ENCODE measurements around the gene PPIL4.
"Not testable (repeated sequence)": the region's sequence is repeated elsewhere in the genome, so short reads cannot be mapped to it uniquely, and the experiment has no call there.

PPIL4 gene

DNA sequence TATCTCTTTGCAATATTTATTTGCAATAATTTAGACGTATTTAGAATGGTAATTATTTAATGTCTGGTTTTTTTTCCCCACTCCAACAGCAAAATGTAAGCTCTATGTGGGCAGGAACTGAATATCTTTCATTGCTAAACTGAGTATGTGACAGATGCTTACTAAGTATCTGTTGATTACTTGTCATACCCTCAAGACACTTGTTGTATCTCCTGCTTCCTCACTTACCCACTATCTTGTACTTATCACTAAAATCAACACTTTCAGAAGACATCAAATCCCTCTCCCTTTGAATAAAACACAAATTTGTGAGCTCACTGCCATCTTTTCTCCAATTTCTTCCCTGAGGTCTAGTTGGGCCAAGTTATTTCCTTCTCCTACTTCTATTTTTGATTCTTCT, 30.3 kb downstream of the PPIL4 start:
- DNase-seq: no peak

DNA sequence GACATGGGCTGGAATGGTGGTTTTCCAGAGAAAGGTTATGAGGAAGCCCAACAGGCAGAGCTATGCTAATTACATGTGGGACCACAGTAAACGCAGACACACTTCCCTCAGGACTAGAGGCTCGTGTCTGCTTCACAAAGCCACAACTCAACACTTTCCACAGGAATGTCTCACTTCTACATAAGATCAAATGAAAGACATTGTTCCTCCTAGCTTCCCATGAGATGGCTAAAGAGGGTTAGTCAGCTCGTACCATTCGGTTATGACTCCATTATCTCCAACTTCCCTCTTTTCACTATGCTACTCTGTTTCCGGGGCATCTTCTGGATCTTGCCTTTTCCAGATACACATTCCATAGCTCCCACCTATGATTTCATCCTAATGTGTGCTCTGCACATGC, 31.9 kb downstream of the PPIL4 start:
- DNase-seq: no peak

DNA sequence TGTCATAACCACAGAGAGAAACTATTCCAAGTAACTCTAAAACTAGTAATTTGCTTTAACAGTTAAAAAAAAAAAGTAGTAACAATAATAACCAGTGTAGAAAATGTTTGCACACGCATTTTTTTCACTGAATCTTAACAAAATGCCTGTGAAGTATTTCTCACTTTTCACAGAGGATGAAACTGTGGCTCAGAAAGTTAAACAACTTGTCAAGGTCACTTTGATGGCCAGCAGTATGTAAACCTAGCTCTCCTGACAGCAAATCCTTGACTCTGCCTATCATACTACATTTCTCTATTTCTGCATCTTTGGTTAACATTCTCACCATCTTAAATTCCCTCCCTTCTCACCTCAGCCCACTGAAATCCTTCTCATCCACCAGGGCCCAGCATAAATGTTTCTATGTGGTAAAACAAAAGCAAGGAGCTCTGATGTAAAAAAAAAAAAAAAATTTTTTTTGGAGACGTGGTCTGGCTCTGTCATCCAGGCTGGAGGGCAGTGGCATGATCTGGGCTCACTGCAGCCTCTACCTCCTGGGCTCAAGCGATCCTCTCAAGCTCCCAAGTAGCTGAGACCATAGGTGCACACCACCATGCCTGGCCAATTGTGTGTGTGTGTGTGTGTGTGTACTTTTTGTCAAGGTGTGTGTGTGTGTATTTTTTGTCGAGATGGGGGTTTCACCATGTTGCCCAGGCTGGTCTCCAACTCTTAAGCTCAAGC, 34.9 kb downstream of the PPIL4 start:
- no peak for DNase-seq

DNA sequence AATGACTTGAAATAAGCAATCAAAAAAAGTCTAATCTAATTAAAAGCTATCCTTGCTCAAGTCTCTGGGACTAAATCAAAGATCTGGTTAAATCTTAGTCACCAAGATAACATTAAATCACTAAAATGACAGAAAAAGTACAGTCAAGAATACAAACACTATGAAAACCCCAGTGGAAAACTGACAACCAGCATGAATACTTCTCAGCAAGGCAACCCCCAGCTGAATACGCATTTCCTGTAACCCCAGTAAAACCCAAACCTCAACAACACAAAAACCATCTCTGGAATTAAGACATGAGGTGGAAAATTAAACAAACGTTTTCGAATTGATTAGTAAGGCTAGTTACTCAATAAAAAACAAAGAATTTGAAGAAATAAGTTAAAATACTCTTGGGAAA, 37.4 kb downstream of the PPIL4 start:
- DNase-seq: peak; percentile 50 to 54

DNA sequence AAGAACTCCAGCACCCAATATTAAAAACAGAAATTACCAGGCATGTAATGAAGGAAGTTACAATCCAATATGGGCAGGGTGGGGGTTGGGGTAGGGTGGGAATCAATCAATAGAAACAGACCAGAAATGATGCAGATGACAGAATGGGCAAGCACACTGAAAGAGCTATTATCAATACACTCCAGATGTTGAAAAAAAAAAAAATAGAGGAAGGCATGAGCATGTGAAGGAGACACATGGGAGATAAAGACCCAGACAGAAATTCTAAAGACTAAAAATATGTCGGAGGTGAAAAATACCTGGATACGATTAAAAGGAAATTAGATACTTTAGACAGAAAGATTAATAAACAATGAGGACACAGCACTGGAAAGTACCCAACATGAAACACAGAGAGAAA, 42.0 kb downstream of the PPIL4 start:
- no peak for DNase-seq

DNA sequence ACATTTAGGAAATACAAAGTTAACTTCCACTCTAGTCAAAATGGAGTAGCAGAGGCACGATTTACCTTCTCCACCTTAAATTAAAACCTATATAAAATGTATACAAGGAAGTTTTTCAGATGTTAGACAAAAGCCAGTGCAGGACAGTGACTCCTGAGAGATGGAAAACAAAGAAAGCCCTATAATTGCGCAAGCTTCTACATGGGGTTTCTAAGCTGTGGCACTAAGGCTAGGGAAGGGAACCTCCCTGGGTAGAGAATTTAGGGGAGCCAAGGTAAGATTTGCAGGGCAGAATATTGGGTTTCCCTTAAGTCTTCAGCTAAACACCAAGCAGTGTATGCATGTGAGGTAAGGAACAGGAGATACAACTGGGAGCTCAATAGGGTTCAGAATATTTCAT, 42.6 kb downstream of the PPIL4 start:
- DNase-seq: no peak

DNA sequence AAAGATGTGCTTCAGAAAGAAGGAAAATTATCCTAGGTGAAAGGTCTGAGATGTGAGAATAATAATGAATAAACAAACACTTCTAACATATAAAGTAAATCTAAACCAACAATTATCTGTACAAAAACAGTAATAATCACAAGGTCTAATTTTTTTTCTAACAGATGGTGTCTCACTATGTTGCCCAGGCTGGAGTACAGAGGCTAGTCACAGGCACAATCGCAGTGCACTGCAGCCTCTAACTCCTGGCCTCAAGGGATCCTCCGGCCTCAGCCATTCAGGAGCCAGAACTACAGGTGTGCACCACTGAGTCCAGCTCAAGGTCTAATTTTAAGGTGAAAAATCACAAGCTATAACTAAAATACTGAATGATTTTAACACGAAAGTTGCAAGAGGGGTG, 44.1 kb downstream of the PPIL4 start:
- no peak for DNase-seq

DNA sequence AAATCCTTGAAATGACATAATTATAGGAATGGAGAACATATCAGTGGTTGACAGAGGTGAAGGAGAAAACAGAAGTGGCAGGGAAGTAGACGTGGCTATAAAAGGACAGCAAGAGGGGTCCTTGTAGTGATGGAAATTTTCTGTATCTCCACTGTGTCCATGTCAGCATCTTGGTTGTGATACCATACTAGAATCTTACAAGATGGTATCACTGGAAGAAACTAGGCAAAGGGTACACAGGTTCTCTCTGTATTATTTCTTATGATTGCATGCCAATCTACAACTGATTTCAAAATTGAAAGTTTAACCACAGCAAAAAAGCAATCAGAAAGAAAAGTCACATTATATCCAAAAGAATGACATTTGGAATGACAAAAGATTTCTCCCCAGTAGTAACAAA, 44.6 kb downstream of the PPIL4 start:
- no peak for DNase-seq

DNA sequence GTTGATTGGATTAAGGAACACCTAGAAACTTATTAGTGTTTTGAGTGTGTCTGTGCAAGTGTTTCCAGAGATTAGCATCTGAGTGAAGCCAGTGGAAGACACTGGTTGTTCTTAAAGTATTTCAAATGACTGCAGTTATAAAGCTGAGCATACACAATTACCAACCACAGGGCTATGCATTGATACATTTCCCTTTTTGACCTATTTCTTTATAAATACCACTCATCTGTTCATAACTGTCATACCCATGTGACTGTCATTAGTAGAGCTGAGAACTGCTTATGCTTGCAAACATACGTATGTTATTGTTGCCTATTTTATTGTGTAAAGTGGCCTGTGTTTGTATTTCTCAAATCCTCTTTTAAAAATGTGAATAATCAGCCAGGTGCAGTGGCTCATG, 45.7 kb downstream of the PPIL4 start:
- no peak for DNase-seq

DNA sequence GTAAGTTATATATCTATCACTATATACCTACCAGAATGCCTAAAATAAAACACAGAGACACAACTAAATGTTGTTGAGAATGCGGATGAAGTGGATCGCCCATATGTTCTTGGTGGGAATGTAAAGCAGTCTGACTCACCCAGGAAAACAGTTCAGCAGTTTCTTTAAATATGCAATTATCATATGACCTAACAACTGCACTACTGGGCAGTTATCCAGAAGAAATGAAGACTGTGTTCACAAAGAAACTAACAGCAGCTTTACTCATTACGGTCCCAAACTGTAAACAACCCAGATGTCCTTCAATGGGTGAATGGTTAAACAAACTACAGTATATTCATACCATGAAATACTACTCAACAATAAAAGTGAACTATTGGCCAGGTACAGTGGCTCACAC, 46.8 kb downstream of the PPIL4 start:
- DNase-seq: no peak

DNA sequence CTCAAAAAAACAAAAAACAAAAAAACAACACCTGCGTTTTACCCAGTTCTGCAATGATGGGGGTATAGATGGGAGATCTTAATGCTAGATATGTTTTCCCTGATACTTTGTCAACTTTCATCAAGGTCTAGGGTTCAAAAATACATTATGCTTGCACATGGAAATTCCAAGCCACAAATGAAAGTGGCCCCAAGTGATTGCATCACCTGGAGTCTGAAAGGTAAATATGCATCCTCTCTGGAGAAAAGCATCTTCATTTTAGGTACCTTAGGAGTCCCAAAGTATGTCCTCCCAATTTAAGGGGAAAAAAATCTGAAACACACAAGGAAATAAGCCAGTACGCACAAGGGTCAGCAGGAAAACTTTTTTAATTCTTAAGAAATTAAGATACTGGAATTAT, 48.5 kb downstream of the PPIL4 start:
- DNase-seq: no peak

DNA sequence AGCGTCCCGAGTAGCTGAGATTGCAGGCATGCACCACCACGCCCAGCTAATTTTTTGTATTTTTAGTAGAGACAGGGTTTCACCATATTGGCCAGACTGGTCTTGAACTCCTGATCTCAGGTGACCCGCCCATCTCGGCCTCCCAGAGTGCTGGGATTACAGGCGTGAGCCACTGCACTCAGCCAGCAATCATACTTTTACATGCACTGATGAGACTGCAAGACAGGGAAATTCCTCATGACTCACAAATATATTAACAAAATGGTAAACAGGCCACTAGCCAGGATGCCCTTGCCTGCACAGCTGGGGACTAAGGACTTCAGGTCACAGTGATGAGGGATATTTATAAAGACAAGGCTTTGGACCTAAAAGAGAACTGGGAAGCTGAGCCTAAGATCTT, 49.2 kb downstream of the PPIL4 start:
- not testable (repeated sequence) for DNase-seq

DNA sequence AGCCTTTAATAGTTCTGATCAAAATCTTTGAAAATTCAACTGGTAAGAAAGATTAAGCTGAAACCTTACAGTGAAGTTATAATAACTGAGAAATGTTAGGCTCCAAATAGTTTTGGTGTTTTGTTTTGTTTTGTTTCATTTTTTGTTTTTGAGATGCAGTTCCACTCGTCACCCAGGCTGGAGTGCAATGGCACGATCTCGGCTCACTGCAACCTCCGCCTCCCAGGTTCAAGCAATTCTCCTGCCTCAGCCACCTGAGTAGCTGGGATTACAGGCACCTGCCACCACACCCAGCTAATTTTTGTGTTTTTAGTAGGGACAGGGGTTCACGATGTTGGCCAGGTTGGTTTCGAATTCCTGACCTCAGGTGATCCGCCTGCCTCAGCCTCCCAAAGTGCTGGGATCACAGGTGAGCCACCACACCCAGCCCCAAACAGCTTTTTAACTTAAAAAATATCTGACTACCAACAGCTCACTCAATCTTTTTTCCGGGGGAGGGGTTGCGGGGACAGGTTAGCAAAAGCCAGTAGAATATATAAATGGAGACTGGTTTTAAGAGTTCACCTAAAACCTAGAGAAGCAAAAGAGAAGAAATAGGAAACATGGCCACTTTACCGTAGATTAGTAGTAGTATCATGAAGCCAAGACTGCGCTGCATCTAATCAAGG, 50.4 kb downstream of the PPIL4 start:
- DNase-seq: not testable (repeated sequence)

DNA sequence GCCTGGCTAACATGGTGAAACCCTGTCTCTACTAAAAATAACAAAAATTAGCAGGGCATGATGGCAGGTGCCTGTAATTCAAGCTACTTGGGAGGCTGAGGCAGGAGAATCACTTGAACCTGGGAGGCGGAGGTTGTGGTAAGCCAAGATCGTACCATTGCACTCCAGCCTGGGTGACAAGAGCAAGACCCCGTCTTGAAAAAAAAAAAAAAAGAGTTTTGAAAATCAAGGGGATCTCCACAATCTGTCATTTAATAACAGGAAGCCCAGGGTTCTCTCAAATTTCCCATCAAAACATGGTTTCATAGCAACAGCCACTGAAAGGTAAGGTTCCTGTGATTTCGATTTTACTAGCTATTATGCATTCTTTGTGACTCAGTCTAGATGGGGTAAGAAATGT, 51.0 kb downstream of the PPIL4 start:
- peak; percentile 42 to 43 for DNase-seq

DNA sequence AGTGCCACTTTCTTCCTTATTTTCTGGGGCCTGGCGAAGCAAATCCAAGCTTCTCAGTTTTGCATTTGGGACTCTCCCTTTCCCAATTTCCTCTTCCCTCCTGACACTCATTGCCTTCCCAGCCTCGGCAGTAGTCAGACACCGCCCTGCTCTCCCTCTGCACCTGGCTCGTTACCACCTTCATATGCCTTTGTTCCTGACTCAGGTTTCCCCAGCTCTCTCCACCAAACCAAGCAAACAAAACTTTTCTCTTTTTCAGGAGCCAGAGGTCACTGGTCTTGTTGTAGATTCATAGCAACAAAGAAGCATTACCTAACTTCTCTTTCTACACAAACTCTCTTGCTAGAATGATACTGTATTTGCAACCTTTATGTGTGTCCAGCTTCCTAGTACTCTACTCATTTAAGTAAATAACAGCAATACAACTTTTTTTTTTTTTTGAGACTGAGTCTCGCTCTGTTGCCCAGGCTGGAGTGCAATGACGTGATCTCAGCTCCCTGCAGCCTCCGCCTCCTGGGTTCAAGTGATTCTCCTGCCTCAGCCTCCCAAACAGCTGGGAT, 52.0 kb downstream of the PPIL4 start:
- no peak for DNase-seq

DNA sequence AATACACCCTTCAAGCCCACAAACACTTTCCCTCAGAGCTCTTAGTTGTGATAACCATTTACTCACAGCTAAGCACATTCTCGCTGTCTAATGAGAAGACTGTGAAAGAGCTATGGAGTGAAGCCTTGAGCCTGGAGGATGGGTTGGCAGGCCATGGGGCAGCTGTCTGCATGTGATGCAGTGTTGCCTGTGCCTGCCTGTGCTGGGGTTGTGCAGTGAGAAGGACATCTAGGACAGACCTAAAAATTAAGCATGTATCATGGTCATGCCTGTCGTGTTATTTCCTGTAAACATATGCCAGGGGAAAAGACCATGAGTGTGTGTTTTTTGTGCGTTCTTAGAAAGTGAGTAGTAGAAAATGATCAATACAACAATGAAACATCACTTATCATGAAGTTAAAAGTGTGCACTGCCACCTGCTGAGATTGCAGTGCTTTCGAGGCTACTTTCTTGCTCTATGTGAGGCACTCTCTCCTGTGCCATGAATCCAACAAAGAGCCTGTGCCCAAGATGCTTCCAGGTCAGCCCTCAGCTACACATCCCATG, 53.0 kb downstream of the PPIL4 start:
- no peak for DNase-seq

DNA sequence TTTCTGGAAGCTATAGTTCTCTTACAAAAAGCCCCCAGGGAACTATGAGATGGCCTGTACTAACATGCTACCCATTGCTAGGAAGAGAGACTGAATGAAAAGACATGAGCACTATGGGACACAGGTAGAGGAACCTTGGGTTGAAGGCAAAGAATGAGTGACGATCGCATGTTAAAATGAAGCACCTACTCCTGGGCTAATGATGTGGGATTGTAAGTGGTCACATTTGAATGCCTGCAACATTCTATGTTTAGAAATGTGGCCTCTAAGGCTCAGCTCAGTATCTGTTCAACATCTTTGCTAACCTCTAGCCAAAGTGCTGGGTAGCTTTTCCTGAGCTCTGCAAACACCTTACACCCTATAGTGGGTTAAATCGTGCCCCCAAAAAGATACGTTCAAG, 55.9 kb downstream of the PPIL4 start:
- no peak for DNase-seq

DNA sequence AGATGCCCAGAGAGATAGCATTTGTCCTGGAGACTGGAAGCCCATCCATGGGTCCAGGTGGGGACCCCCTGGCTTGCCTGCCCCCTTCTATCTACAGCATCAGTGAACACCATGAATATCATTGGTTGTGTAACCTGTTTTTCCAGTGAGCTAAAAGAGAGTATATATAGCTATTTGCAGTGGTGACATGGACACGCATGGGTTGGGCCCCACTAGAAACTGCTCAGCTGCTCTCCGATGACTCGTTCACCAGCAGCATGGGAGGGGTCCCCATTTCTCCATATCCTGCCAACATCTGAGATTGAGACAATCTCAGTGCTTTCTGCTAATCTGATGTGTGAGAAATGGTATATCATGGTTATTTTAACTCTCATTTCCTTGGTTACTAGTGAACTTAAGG, 57.0 kb downstream of the PPIL4 start:
- no peak for DNase-seq

DNA sequence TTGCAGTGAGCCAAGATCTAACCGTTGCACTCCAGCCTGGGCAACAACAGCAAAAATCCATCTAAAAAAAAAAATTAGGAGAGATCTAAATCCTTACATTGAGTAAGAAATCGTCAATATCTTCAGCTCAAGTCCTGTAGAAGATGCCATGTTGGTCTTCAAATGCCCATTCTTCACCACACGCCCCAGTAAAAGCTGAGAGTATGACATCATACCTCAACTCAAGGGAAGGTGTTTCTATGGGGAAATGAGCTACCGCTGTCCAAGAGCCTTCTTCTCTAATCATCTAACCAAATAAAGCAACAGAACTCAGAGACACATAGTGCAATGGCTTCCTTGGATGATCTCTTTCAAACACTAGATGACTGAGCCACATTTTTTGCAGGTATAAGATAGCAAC, 58.5 kb downstream of the PPIL4 start:
- no peak for DNase-seq

DNA sequence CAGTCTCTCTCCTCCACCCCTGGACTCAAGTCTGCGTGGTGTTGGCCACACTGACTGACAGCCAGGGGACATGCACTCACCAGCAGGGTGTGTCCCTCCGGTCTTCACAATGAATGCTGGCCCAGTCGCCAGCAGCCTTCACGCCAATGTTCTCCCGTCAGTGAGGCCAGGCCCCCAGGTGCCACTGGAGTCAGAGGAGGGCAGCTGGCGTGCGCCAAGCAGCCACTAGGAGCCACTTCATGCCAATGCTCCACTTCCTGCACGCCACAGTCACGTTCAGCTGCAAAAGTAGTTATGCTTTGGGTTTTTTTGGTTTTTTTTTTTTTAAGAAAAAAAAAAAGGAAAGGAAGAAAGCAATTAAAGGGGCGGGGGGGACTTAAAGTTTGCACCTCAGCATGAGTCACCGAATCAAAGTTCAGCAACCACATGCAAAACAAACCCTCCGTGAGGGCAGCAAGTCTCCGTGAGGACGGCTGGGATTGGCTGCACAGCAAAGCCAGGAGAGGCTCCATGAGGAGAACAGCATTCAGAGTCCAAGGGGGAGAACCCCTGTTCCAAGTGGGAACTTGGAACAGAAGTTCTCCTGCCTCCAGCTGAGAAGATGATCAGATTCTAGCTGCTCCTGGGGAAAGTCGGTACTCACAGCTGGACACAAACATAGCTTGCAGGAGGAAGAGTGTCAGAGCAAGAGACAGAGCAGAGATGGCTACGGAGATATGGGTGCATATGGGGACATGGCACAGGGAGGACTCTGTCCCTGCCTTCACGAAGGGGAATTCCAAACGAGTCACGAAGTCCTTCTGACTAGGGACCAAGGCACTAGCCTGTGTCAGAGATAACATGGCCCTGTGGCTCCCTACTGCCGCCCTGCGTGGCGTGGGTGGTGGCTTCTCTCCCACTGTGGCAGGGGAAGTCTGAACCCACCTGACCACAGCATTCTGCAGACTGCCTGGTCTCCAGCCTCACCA, 60.8 kb downstream of the PPIL4 start, which contains the start of gene ZC3H12D:
Gene ZC3H12D, minus strand, starts transcription at position 282 of the 968 bp plus-strand sequence. CDS start 10,471 bp downstream, outside the sequence.
- peak; percentile 69 to 83 for DNase-seq

DNA sequence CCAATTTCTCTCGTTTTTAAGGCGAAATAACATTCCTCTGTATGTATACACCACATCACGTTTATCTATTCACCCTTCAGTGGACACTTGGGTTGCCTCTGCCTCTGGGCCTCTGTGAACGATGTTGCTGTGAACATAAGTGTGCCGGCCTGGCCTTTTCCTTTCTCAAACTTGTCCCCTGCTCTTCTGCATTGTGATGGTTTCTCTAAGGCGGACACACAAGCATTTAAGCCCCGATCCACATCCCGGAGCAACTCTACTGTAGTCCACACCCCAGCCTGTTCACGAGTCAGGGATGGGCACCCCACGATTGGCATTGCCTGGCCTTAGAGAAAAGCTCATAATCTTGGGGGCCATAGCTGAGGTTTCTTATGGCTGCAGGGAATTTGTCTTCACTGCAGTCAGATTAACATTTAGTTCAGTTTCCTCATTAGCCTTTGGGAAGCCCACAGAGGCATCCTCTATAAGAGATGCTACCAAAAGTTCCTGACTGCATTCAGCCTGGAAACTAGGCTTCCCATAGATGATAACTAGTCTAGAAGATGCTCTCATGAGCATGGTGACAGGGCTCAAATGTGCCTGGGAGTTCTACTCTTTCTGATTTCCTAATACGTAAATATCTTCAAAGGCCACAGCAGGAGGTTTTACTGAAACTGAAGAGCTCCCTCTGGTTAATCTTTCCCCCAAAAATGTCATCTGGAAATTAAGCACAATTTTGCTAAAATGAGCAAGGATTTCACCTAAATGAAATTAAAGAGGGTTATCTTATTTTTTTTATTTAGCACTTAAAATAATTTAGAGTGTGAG, 61.8 kb downstream of the PPIL4 start:
- DNase-seq: no peak

DNA sequence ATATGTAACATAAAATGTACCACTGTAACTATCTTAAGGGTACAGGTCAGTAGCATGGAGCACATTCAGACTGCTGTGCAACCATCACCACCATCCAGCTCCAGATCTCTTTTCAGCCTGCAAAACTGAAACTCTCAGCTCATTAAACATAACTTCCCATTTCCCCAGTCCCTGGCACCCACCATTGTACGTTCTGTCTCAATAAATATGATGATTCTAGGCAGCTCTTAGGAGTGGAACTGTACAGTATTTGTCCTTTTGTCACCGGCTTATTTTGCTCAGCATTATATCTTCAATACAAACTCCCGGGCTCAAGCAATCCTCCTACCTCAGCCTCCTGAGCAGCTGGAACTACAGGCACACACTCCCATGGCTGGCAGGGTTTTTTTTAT, 62.5 kb downstream of the PPIL4 start:
- no peak for DNase-seq
